ENCODE results near the gene LGALS3BP.
"Not testable (repeated sequence)": the region's sequence is repeated elsewhere in the genome, so short reads cannot be mapped to it uniquely, and the experiment has no call there.

The LGALS3BP gene

GRCh38 chr17:78962984-78963348, 16.8 kb downstream of the LGALS3BP start:
- not testable (repeated sequence) for DNase-seq (ENCODE audit: low read depth in 2 of 2)

DNA sequence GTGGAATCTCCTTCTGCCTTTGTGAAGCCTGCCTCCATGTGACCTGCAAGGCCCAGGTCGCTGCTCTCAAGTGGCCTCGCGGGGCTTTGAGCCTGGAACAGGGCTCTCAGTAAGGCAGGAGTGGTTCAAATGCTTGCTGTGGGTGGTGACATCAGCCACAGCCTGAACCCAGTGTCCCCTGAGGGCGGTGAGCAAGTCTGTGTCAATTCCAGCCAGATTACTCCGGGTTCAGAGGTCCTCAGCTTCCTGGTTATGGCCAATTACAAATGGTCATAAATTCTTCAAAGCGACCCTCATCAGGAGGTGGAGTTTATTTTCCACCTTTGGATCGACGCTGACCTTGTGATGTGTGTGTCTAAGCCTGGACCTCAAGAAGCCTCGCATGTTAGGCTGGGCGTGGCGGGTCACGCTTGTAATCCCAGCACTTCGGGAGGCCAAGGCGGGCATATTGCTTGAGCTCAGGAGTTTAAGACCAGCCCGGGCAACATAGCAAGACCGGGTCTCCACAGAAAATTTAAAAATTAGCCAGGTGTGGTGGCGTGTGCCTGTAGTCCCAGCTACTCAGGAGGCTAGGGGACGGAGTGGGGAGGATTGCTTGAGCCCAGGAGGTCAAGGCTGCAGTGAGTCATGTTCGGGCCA, 17.3 kb downstream of the LGALS3BP start:
- no peak for DNase-seq (ENCODE audit: low read depth in 2 of 2)

DNA sequence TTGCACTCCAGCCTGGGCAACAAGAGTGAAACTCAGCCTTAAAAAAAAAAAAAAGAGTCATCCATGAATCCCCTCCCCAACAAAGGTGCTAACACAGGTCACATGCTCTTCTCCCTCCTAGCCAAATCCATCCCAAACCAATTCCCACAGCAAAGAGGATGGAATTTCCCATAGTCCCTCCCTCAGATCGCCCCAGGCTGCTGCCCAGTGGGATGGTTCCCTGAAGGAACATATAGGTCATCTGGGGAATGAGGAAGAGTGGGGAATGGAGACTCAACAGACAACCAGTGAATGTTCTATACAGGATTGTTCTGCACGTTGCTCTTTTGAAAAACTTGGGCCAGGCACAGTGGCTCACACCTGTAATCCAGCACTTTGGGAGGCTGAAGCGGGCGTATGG, 18.2 kb downstream of the LGALS3BP start:
- no peak for DNase-seq (ENCODE audit: low read depth in 2 of 2)

DNA sequence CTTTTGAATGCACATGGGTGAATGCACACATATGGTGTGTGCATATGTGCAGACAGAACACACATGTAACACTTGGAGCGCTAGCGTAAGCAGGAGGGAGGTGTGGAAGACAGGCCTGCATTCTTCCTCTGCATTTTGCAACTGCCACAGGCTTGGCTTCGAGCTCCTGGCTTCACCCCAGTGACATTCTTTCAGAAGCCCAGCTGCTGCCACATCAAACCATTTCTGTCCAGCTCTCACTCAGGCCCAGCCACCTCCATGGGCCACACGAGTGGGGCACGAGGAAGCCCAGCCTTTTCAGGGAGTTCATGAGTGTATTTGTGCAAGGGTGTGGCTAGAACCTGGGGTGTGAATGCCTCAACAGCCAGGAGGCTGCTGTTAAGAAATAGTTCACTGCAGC, 18.8 kb downstream of the LGALS3BP start:
- DNase-seq (ENCODE audit: low read depth in 2 of 2): no peak

- no peak for DNase-seq (ENCODE audit: low read depth in 2 of 2)
These were observed 19.9 kb downstream of the LGALS3BP start for GRCh38 chr17:78959803-78960202.

DNA sequence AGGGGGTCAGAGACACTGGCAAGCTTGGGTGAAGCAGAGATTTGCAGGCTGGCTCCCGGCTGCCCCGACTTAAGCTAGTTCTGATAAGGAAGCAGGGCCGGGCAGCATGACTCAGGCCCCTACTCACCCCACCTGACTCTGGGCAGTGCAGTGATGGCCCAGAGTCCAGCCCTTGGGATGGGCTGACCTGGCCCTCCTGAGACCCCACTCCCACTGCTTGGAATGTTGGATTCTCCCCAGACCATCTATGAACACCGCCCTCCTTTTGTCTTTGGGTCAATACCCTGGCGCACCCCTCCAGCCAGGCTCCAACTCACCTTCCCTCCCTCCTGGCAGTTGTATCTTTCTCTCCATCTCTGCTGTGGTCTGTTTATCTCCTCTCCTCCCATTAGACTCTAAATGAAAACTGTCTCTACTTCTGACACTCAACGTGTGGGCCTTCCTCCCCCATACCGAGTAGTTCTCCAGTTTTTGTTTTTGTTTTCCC, 21.0 kb downstream of the LGALS3BP start:
- DNase-seq (ENCODE audit: low read depth in 2 of 2): no peak

- DNase-seq (ENCODE audit: low read depth in 2 of 2): no peak
These were observed 22.6 kb downstream of the LGALS3BP start for GRCh38 chr17:78957128-78957527.

GRCh38 chr17:78956254-78956653, 23.5 kb downstream of the LGALS3BP start:
- DNase-seq (ENCODE audit: low read depth in 2 of 2): no peak

DNA sequence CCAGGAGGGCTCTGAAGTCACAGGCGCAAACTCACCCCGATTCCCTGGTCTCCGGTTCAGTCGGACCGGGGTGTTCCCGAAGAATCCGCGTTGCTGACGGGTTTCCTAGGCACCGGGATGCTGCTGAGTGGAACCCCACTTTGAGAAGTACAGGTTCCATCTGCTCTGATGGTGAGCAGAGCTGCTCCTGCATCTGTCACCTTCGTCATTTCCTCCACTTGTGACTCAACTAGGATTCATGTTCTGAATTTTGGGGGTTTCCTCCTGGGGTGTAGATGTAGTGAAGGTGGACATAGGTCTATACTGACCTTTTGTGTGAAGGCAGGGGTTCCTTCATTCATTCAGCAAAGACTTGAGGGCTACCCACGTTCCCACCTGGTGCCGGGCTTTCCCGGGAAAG, 25.0 kb downstream of the LGALS3BP start:
- no peak for DNase-seq (ENCODE audit: low read depth in 2 of 2)

DNA sequence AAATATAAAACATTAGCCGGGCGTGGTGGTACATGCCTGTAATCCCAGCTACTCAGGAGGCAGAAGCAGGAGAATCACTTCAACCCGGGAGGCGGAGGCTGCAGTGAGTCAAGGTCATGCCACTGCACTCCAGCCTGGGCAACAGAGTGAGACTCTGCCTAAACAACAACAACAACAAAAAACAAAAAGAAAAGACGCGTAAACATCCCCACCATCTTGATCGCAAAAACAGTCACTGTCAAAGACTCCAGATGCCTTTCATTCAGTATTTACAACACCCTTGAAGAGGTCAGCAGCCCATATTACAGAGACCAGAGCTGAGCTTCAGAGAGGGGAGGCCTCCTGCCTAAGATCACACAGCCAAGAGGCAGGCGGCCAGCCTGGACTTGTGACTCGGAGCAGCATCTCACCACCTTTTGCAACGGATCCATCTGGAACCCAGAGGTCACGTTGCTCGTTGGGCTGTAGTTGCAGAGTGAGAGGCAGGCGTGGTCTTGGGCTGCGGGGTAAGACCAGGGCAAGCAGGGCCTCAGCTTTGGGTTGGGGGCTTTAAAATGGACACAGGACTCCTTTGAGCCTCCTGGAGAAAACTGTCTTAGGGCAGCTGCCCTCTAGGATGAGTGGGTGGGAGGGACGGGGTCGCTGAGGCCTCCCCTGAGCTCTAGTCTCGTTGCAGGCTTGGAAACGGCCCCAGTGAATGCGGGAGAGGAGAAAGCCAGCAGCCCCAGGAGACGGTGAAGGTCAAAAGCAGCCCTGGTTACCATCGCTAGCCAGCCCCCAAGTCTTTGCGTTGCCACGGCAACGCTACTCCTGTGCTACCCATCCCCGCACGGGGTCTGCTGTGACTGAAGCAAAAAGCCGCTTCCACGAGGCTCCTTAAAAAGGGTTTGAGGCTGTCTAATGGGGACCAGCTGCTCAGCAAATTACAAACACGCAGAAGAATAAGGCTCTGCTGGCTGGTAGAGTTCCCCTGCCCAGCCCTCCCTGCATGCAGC, 26.1 kb downstream of the LGALS3BP start:
- no peak for DNase-seq (ENCODE audit: low read depth in 2 of 2)

GRCh38 chr17:78952706-78953105, 27.0 kb downstream of the LGALS3BP start:
- DNase-seq (ENCODE audit: low read depth in 2 of 2): no peak

- DNase-seq (ENCODE audit: low read depth in 2 of 2): no peak
These were observed 27.7 kb downstream of the LGALS3BP start for GRCh38 chr17:78951967-78952551.

- no peak for DNase-seq (ENCODE audit: low read depth in 2 of 2)
These were observed 28.9 kb downstream of the LGALS3BP start for GRCh38 chr17:78950870-78951269.

DNA sequence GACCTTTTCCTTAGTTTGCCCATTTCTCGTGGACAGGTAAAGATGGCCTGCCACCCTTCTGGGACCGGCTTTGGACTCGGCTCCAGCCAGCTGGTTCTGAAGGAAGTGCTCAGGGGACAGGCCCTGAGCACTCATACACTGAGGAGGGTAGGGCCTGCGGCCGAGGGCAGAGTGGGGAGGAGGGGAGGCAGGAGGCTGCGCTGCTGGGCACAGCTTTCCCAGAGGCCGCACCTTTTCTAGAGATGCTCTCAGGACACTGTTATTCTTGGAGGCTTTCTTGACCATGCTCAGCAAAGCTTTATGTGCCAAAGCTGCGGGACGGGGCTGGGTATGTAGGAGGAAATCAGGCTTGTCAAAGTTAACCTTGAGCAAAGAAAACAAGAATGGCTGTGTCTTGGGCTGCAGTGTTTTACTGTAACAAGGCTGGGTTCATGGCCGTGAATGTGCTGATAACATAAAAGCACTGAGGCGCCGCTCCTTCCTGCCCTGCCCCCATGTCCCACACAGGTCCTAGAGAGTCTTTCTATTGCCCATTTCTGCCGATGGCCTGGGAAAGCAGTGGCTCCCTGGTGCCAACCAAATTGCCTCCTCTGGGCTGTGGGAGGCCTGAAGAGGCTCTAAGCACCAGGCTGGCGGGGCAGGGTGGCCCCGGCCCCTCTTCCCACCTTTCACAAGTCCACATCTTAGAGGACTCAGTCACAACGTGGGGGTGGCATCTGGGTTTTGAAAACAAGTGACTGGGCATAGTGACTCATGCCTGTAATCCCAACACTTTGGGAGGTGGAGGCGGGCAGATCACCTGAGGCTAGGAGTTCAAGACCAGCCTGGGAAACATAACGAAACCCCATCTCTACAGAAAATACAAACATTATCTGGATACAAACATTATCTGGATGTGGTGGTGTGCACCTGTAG, 32.2 kb downstream of the LGALS3BP start:
- no peak for DNase-seq (ENCODE audit: low read depth in 2 of 2)

DNA sequence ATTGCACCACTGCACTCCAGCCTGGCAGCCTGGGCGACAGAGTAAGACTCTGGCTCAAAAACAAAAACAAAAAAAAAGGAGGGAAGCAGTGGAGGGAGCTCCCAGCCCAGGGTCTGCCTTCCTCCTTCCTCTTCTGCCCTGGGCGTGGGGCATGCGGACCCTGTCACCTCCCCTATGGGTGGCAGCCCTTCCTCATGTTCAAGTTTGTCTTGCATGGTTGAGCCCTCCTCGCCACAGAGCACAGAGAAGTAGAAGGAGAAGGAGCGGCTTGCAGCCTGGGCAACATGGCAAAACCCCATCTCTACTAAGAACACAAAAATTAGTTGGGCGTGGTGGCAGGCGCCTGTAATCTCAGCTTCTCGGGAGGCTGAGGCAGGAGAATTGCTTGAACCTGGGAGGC, 33.1 kb downstream of the LGALS3BP start:
- no peak for DNase-seq (ENCODE audit: low read depth in 2 of 2)

GRCh38 chr17:78946131-78946530, 33.6 kb downstream of the LGALS3BP start:
- no peak for DNase-seq (ENCODE audit: low read depth in 2 of 2)

- DNase-seq (ENCODE audit: low read depth in 2 of 2): not testable (repeated sequence)
These were observed 34.3 kb downstream of the LGALS3BP start for GRCh38 chr17:78945455-78945854.

DNA sequence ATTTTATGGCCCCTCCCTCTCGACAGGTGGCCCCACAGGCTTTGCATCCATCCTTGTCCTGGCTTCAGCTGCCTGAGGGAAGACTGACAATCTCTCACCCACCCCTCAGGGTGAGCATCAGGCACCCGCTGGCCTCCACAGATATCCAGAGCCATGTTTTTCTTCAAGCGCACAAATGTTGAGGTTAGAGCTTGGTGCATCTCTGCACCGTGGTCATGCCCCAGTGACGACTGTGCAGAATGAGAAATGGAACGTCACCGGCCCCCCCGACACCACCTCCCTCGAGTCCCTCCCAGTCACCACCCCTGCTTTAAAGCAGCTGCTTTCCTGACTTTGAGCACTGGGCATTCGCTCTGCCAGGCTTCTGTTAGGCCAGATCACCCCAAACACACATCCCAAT, 34.8 kb downstream of the LGALS3BP start:
- DNase-seq (ENCODE audit: low read depth in 2 of 2): no peak

DNA sequence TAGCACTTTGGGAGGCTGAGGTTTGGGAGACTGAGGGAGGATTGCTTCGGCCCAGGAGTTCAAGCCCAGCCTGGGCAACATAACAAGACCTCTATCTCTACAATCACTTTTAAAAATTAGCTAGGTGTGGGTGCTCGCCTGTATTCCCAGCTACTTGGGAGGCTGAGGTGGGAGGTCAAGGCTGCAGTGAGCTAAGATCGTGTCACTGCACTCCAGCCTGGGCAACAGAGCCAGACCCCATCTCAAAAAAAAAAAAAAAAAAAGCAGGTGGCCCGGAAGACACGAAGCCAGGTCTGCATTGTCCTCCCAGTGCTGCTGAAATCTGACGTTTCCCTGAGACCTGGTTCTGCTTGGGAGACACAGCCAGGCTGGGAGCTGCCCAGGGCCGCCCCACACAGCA, 35.7 kb downstream of the LGALS3BP start:
- DNase-seq (ENCODE audit: low read depth in 2 of 2): no peak

DNA sequence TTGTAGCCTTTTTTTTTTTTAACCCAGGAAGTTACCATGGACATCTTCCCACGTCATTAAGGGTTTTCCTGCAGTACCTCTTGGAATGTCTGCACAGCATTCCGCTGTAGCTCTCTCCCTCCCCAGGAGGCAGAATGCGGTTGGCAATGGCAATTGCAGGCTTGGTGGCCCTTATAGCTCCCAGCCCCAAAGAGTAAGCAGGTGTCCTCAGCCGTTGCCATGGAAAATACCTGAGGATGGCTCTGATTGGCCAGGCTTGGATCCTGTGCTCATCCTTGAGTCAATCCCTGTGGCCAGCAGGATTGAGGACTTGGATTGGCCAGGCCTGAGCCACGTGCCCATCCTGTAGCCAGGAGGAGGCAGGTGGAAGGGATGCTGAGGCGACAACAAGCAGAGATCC, 39.0 kb downstream of the LGALS3BP start:
- DNase-seq (ENCODE audit: low read depth in 2 of 2): no peak

DNA sequence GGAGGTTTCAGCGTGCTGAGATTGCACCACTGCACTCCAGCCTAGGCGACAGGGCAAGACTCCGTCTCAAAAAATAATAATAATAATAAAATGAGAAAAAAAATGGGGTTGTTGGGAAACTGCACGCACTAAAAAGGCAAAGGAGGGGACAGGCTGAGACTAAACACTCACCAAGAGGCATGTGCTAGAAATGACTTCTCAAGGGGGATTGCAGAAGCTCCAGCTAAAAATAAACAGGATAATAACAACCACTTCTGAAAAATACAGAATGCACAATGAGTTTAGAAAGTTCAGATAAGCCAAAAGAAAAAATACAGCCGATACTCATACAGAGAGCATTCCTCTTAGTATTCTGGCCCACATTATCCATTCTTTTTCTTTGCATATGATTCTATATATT, 39.5 kb downstream of the LGALS3BP start:
- no peak for DNase-seq (ENCODE audit: low read depth in 2 of 2)

DNA sequence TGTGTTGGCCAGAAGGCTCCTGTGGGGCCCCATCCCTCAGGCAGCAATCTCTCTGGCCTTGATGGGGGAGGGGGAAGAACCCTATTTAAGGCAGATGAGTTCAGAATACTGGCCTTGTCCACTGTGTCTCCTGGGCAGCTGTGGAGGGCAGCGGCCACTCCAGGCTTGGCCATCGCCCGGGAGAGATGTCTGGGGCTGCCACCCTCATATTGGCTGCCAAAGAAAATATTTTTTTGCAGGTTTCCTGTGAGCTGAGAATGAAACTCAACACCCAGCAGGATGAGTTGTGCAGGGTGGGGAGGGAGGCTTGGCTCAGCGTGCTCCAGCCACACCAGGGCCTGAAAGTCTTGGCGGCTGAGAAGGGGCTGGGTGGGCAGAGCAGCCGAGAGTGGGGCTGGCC, 40.1 kb downstream of the LGALS3BP start:
- no peak for DNase-seq (ENCODE audit: low read depth in 2 of 2)

All from stimulated activated CD8-positive, alpha-beta memory T cell treated with anti-CD3 and anti-CD28 coated beads, Interleukin-2, amount 100 ng/mL, for 48 hours (primary cell).